Neutrophil (primary cell): ENCODE data around the gene TKT.

Source experiments
- H3K27ac ChIP-seq: fragments of 200-600 bp; sonication (generic); 2 replicates; pipeline ENCODE4 v1.5.1; 2016; ENCODE audit warnings: mild to moderate bottlenecking, moderate library complexity
- H3K27me3 ChIP-seq: fragments of 200-600 bp; sonication (generic); 2 replicates; pipeline ENCODE4 v1.6.0; 2016; ENCODE audit warnings: mild to moderate bottlenecking
- H3K36me3 ChIP-seq: fragments of 200-600 bp; sonication (generic); 2 replicates; pipeline ENCODE4 v1.5.1; 2017
- H3K4me1 ChIP-seq, 2 experiments: fragments of 200-600 bp in 1 of 2; sonication (generic) in 1 of 2; 1 replicate in 1 of 2; 2 replicates in 1 of 2; pipeline versions ENCODE4 v1.5.1 to v1.6.1; 2013 to 2016; ENCODE audit warnings: low read depth in 1 of 2, low read length in 1 of 2, mild to moderate bottlenecking in 1 of 2, moderate library complexity in 1 of 2; ENCODE audit not compliant: control insufficient read depth in 1 of 2, insufficient read depth in 1 of 2
- H3K4me3 ChIP-seq, 2 experiments: fragments of 200-600 bp in 1 of 2; sonication (generic) in 1 of 2; 1 replicate in 1 of 2; 2 replicates in 1 of 2; pipeline ENCODE4 v1.5.1; 2013 to 2016; ENCODE audit warnings: low read depth in 1 of 2, low read length in 1 of 2, mild to moderate bottlenecking in 1 of 2, moderate library complexity in 1 of 2
- H3K9me3 ChIP-seq: fragments of 200-600 bp; sonication (generic); 2 replicates; pipeline ENCODE4 v1.5.1; 2016
- CTCF ChIP-seq: fragments of 200-600 bp; sonication (generic); IDR thresholded peaks from 2 replicates; pipeline ENCODE4 v1.5.1; 2016; ENCODE audit warnings: antibody characterized with exemption

TKT gene

GRCh38 chr3:53248161-53248560 is 7.7 kb downstream of the TKT start:
- Histone ChIP-seq H3K27ac (peak overlapping the region; percentile 97), H3K27me3 (no peaks in the 10 kb centered on the region), H3K4me3 (peak overlapping the region; percentile 79 to 95), H3K9me3 (no peaks in the 10 kb centered on the region), H3K36me3 (peaks cover 24% of the 10 kb centered on the region), H3K4me1 (peaks cover 85 to 100% of the 10 kb centered on the region in 2 experiments)
- no peak for TF ChIP-seq CTCF

GRCh38 chr3:53247619-53248018 is 8.2 kb downstream of the TKT start:
- no peak for TF ChIP-seq CTCF
- Histone ChIP-seq H3K27me3 (no peaks in the 10 kb centered on the region), H3K4me1 (peaks cover 90 to 100% of the 10 kb centered on the region in 2 experiments), H3K27ac (peak overlapping the region; percentile 97), H3K36me3 (peaks cover 29% of the 10 kb centered on the region), H3K4me3 (peak overlapping the region; percentile 79 to 95), H3K9me3 (no peaks in the 10 kb centered on the region)

GRCh38 chr3:53244271-53244670 is 11.6 kb downstream of the TKT start:
- TF ChIP-seq CTCF = no peak
- H3K9me3 ChIP-seq = no peaks in the 10 kb centered on the region
- peaks cover 93 to 99% of the 10 kb centered on the region in 2 experiments for H3K4me1 ChIP-seq
- peaks cover 63% of the 10 kb centered on the region for H3K36me3 ChIP-seq
- H3K27me3 ChIP-seq = no peaks in the 10 kb centered on the region
- peak overlapping the region in 1 of 2 experiments; percentile 40 for H3K4me3 ChIP-seq
- H3K27ac ChIP-seq = peak overlapping the region; percentile 97

GRCh38 chr3:53243785-53244184 is 12.0 kb downstream of the TKT start:
- H3K36me3 ChIP-seq = peaks cover 68% of the 10 kb centered on the region
- peaks cover 88 to 94% of the 10 kb centered on the region in 2 experiments for H3K4me1 ChIP-seq
- H3K4me3 ChIP-seq = peak overlapping the region in 1 of 2 experiments; percentile 40
- TF ChIP-seq CTCF = no peak
- no peaks in the 10 kb centered on the region for H3K9me3 ChIP-seq
- H3K27ac ChIP-seq = peak overlapping the region; percentile 97
- no peaks in the 10 kb centered on the region for H3K27me3 ChIP-seq

GRCh38 chr3:53243165-53243564 is 12.7 kb downstream of the TKT start:
- TF ChIP-seq CTCF = no peak
- Histone ChIP-seq H3K36me3 (peaks cover 74% of the 10 kb centered on the region), H3K27ac (peak overlapping the region; percentile 97), H3K9me3 (no peaks in the 10 kb centered on the region), H3K4me3 (peak overlapping the region; percentile 6 to 40), H3K4me1 (peaks cover 82 to 88% of the 10 kb centered on the region in 2 experiments), H3K27me3 (no peaks in the 10 kb centered on the region)

- Histone ChIP-seq H3K9me3 (no peaks in the 10 kb centered on the region), H3K36me3 (peaks cover 79% of the 10 kb centered on the region), H3K27ac (peak overlapping the region; percentile 97), H3K27me3 (no peaks in the 10 kb centered on the region), H3K4me3 (peak overlapping the region; percentile 6 to 40), H3K4me1 (peaks cover 77 to 83% of the 10 kb centered on the region in 2 experiments)
- no peak for TF ChIP-seq CTCF
Observed at GRCh38 chr3:53242642-53243041, 13.2 kb downstream of the TKT start.
